GM23338 (cell line): Measurements from ENCODE around the gene PTRH2. TPM values are rescaled to one million over a fixed set of nuclear protein-coding genes. Genes with fewer than 3 reads are reported as not detected.

Experiments
- ATAC-seq: fragments of 200-7000 bp; cut with Tn5 transposase; 3 replicates; pipeline ENCODE4 v1.9.1; 2020
- DNase-seq: peaks from one replicate; pipeline ENCODE4 v3.0.0-alpha.2; 2015; ENCODE audit warnings: low spot score
- H2AFZ ChIP-seq: fragments of 200-600 bp; sonication (generic); 2 replicates; pipeline ENCODE4 v1.8.0; 2016; ENCODE audit warnings: antibody characterized with exemption, mild to moderate bottlenecking, moderate library complexity
- H3F3A ChIP-seq: fragments of 200-600 bp; sonication (generic); replicated peaks from 2 replicates; pipeline ENCODE4 v1.8.0; 2017; ENCODE audit warnings: antibody characterized with exemption, mixed run types, low read depth
- H3K27ac ChIP-seq: fragments of 200-600 bp; sonication (generic); 2 replicates; pipeline ENCODE4 v1.6.1; 2016; ENCODE audit warnings: low read depth
- H3K27me3 ChIP-seq: fragments of 200-600 bp; sonication (generic); 2 replicates; pipeline ENCODE4 v1.8.0; 2016; ENCODE audit warnings: mild to moderate bottlenecking, mixed run types, moderate library complexity; ENCODE audit not compliant: insufficient read depth
- H3K36me3 ChIP-seq: fragments of 200-600 bp; sonication (generic); 2 replicates; pipeline ENCODE4 v1.8.0; 2016; ENCODE audit warnings: mild to moderate bottlenecking; ENCODE audit not compliant: insufficient read depth
- H3K4me1 ChIP-seq: fragments of 200-600 bp; sonication (generic); 2 replicates; pipeline ENCODE4 v1.8.0; 2016; ENCODE audit warnings: mild to moderate bottlenecking, moderate library complexity; ENCODE audit not compliant: insufficient read depth
- H3K4me2 ChIP-seq: fragments of 200-600 bp; sonication (generic); 2 replicates; pipeline ENCODE4 v1.7.1; 2017; ENCODE audit warnings: mixed run types
- H3K4me3 ChIP-seq: fragments of 200-600 bp; sonication (generic); 2 replicates; pipeline ENCODE4 v1.6.1; 2016; ENCODE audit warnings: mixed run types
- H3K79me2 ChIP-seq: fragments of 200-600 bp; sonication (generic); replicated peaks from 2 replicates; pipeline ENCODE4 v1.8.0; 2017; ENCODE audit warnings: mild to moderate bottlenecking; ENCODE audit not compliant: insufficient read depth
- H3K9me2 ChIP-seq: fragments of 200-600 bp; sonication (generic); 2 replicates; pipeline ENCODE4 v1.8.0; 2017; ENCODE audit not compliant: insufficient read depth
- H4K20me1 ChIP-seq: fragments of 200-600 bp; sonication (generic); replicated peaks from 2 replicates; pipeline ENCODE4 v1.8.0; 2017; ENCODE audit warnings: mild to moderate bottlenecking; ENCODE audit not compliant: insufficient read depth
- H3K27ac Mint-ChIP-seq: 2 replicates; pipeline ENCODE4 v1.8.0; 2020; ENCODE audit warnings: inconsistent platforms, mild to moderate bottlenecking, moderate library complexity, mixed read lengths
- H3K27me3 Mint-ChIP-seq: 3 replicates; pipeline ENCODE4 v1.8.0; 2022; ENCODE audit warnings: low read depth, mild to moderate bottlenecking, moderate library complexity, mixed read lengths, inconsistent platforms; ENCODE audit not compliant: insufficient read depth, poor library complexity
- H3K36me3 Mint-ChIP-seq: 3 replicates; pipeline ENCODE4 v1.8.0; 2021; ENCODE audit warnings: low read depth, mild to moderate bottlenecking, inconsistent platforms, moderate library complexity, mixed read lengths
- H3K4me1 Mint-ChIP-seq: 3 replicates; pipeline ENCODE4 v1.8.0; 2020; ENCODE audit warnings: mild to moderate bottlenecking, inconsistent platforms, mixed read lengths
- H3K4me3 Mint-ChIP-seq: 3 replicates; pipeline ENCODE4 v1.8.0; 2021; ENCODE audit warnings: moderate library complexity, mild to moderate bottlenecking, inconsistent platforms, mixed read lengths
- H3K9me3 Mint-ChIP-seq: 3 replicates; pipeline ENCODE4 v1.8.0; 2020; ENCODE audit warnings: moderate library complexity, mild to moderate bottlenecking, inconsistent platforms, mixed read lengths
- CREB1 ChIP-seq: fragments of 250-450 bp; sonication (Bioruptor Pico); IDR thresholded peaks from 2 replicates; pipeline ENCODE4 v1.5.0; 2020; ENCODE audit warnings: low read depth, mild to moderate bottlenecking, moderate library complexity
- CTCF ChIP-seq, 2 experiments: fragments of 200-600 bp in 1 of 2; sonication (generic) in 1 of 2; conservative IDR thresholded peaks; 2 replicates each; pipeline versions ENCODE4 v1.5.1 to v1.6.1; 2016 to 2017; ENCODE audit warnings: antibody characterized with exemption in 2 of 2, low read depth in 2 of 2, mild to moderate bottlenecking in 2 of 2, moderate library complexity in 1 of 2
- ETS1 ChIP-seq: IDR thresholded peaks from 2 replicates; pipeline ENCODE4 v1.6.1; 2016; ENCODE audit warnings: antibody characterized with exemption
- EZH2 ChIP-seq: fragments of 200-600 bp; sonication (generic); IDR thresholded peaks from one replicate; pipeline ENCODE4 v1.8.0; 2017; ENCODE audit warnings: antibody characterized with exemption, mild to moderate bottlenecking, low read depth; ENCODE audit not compliant: unreplicated experiment
- EZH2phosphoT487 ChIP-seq: fragments of 200-600 bp; sonication (generic); IDR thresholded peaks from one replicate; pipeline ENCODE4 v1.8.1; 2018; ENCODE audit warnings: antibody characterized with exemption; ENCODE audit not compliant: unreplicated experiment
- JUNB ChIP-seq: IDR thresholded peaks from one replicate; pipeline ENCODE4 v1.6.1; 2016; ENCODE audit warnings: antibody characterized with exemption; ENCODE audit not compliant: unreplicated experiment
- NANOG ChIP-seq: IDR thresholded peaks from 2 replicates; pipeline ENCODE4 v1.6.1; 2016; ENCODE audit warnings: antibody characterized with exemption, borderline replicate concordance
- POLR2AphosphoS5 ChIP-seq: IDR thresholded peaks from 2 replicates; pipeline ENCODE4 v1.6.1; 2016; ENCODE audit warnings: antibody characterized with exemption, low read depth
- STAT1 ChIP-seq: IDR thresholded peaks from one replicate; pipeline ENCODE4 v1.6.1; 2016; ENCODE audit warnings: antibody characterized with exemption; ENCODE audit not compliant: unreplicated experiment
- ZNF114 ChIP-seq: fragments of 250-450 bp; sonication (Bioruptor Pico); IDR thresholded peaks from 2 replicates; pipeline ENCODE4 v1.5.0; 2020; ENCODE audit warnings: mild to moderate bottlenecking, moderate library complexity
- ZNF331 ChIP-seq: fragments of 250-450 bp; sonication (Bioruptor Pico); IDR thresholded peaks from 2 replicates; pipeline ENCODE4 v1.5.0; 2020; ENCODE audit warnings: low read depth, mild to moderate bottlenecking, moderate library complexity
- polyA plus RNA-seq: library from polyadenylated mRNA; unstranded; fragments of >200 nt; fragmentation: Nextera tagmentation; extraction: Ambion mirVana; gene quantifications from 2 replicates; pipeline ENCODE4 v1.2.1, GENCODE V29; 2016
- total RNA-seq: library from RNA; depleted of rRNA; stranded (reverse); fragments of >200 nt; shearing (Covaris generic); gene quantifications from 2 replicates; pipeline ENCODE4 v1.2.3, GENCODE V29; 2014
- TF ChIP-seq, protein P1 (sequence below): IDR thresholded peaks from one replicate; pipeline ENCODE4 v1.6.1; 2018; ENCODE audit warnings: antibody characterized with exemption; ENCODE audit not compliant: unreplicated experiment
- TF ChIP-seq, protein P2 (sequence below): fragments of 250-450 bp; sonication (Bioruptor Pico); IDR thresholded peaks from 2 replicates; pipeline ENCODE4 v1.5.0; 2020; ENCODE audit warnings: mild to moderate bottlenecking, moderate library complexity

Gene PTRH2
- total and polyA plus RNA-seq, 2 experiments from 2014 or later = 32.7 to 85.2 TPM

DNA sequence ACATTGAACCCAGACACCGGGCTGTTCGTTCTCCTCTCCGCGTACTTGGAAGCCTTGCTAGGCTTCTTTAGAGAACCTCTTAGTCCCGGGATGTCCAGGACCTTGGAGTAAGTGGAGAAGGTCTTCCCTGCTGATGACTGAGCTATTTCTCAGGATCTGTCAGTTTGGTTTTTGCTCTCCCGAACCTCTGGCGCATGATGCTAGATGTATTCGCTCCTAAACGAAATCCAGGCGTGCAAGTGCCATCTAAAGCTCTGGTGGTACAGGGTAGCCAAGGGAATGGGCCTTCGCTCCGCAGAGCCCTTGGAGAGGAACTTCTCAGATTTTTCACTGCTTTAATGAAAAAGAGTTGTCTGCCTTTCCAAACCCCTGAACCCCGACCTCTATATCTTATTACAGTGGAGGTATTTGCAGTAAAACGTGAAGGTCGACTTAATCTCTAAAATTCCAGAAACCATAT lies 771 bp upstream of the PTRH2 start:
- Mint-ChIP-seq H3K4me3 (peak overlapping the region; percentile 99), H3K27me3 (peaks cover 7% of the 10 kb centered on the region), H3K27ac (peak overlapping the region; percentile 99), H3K4me1 (peaks cover 23% of the 10 kb centered on the region), H3K9me3 (no peaks in the 10 kb centered on the region; the same call in 1 of the 3 replicates), H3K36me3 (peaks cover 32% of the 10 kb centered on the region)
- Histone ChIP-seq H3K4me2 (peak overlapping the region; percentile 96), H3K36me3 (no peaks in the 10 kb centered on the region), H4K20me1 (peaks cover 33% of the 10 kb centered on the region), H3K4me1 (peaks cover 8% of the 10 kb centered on the region), H3K9me2 (no peaks in the 10 kb centered on the region), H3K27me3 (no peaks in the 10 kb centered on the region), H2AFZ (peak overlapping the region; percentile 4; the same call in 1 of the 2 replicates), H3F3A (peaks cover 11% of the 10 kb centered on the region; the same call in 1 of the 2 replicates), H3K79me2 (peaks cover 92% of the 10 kb centered on the region), H3K27ac (peak overlapping the region; percentile 85), H3K4me3 (peak overlapping the region; percentile 82)
- no peak for TF ChIP-seq JUNB
- TF ChIP-seq CTCF (conservative IDR thresholded peaks at IDR 0.05; ENCODE audit: low read depth in 2 of 2) = no peak
- no peak for TF ChIP-seq ZNF331 (CRISPR knock-in tag)
- no peak for TF ChIP-seq EZH2
- no peak for TF ChIP-seq STAT1
- TF ChIP-seq, protein P1, sequence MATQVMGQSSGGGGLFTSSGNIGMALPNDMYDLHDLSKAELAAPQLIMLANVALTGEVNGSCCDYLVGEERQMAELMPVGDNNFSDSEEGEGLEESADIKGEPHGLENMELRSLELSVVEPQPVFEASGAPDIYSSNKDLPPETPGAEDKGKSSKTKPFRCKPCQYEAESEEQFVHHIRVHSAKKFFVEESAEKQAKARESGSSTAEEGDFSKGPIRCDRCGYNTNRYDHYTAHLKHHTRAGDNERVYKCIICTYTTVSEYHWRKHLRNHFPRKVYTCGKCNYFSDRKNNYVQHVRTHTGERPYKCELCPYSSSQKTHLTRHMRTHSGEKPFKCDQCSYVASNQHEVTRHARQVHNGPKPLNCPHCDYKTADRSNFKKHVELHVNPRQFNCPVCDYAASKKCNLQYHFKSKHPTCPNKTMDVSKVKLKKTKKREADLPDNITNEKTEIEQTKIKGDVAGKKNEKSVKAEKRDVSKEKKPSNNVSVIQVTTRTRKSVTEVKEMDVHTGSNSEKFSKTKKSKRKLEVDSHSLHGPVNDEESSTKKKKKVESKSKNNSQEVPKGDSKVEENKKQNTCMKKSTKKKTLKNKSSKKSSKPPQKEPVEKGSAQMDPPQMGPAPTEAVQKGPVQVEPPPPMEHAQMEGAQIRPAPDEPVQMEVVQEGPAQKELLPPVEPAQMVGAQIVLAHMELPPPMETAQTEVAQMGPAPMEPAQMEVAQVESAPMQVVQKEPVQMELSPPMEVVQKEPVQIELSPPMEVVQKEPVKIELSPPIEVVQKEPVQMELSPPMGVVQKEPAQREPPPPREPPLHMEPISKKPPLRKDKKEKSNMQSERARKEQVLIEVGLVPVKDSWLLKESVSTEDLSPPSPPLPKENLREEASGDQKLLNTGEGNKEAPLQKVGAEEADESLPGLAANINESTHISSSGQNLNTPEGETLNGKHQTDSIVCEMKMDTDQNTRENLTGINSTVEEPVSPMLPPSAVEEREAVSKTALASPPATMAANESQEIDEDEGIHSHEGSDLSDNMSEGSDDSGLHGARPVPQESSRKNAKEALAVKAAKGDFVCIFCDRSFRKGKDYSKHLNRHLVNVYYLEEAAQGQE = no peak
- TF ChIP-seq CREB1 (CRISPR knock-in tag) = no peak
- no peak for TF ChIP-seq NANOG
- TF ChIP-seq POLR2AphosphoS5 = no peak
- no peak for TF ChIP-seq ETS1
- TF ChIP-seq EZH2phosphoT487 = no peak
- TF ChIP-seq ZNF114 (CRISPR knock-in tag) = no peak
- TF ChIP-seq, protein P2, sequence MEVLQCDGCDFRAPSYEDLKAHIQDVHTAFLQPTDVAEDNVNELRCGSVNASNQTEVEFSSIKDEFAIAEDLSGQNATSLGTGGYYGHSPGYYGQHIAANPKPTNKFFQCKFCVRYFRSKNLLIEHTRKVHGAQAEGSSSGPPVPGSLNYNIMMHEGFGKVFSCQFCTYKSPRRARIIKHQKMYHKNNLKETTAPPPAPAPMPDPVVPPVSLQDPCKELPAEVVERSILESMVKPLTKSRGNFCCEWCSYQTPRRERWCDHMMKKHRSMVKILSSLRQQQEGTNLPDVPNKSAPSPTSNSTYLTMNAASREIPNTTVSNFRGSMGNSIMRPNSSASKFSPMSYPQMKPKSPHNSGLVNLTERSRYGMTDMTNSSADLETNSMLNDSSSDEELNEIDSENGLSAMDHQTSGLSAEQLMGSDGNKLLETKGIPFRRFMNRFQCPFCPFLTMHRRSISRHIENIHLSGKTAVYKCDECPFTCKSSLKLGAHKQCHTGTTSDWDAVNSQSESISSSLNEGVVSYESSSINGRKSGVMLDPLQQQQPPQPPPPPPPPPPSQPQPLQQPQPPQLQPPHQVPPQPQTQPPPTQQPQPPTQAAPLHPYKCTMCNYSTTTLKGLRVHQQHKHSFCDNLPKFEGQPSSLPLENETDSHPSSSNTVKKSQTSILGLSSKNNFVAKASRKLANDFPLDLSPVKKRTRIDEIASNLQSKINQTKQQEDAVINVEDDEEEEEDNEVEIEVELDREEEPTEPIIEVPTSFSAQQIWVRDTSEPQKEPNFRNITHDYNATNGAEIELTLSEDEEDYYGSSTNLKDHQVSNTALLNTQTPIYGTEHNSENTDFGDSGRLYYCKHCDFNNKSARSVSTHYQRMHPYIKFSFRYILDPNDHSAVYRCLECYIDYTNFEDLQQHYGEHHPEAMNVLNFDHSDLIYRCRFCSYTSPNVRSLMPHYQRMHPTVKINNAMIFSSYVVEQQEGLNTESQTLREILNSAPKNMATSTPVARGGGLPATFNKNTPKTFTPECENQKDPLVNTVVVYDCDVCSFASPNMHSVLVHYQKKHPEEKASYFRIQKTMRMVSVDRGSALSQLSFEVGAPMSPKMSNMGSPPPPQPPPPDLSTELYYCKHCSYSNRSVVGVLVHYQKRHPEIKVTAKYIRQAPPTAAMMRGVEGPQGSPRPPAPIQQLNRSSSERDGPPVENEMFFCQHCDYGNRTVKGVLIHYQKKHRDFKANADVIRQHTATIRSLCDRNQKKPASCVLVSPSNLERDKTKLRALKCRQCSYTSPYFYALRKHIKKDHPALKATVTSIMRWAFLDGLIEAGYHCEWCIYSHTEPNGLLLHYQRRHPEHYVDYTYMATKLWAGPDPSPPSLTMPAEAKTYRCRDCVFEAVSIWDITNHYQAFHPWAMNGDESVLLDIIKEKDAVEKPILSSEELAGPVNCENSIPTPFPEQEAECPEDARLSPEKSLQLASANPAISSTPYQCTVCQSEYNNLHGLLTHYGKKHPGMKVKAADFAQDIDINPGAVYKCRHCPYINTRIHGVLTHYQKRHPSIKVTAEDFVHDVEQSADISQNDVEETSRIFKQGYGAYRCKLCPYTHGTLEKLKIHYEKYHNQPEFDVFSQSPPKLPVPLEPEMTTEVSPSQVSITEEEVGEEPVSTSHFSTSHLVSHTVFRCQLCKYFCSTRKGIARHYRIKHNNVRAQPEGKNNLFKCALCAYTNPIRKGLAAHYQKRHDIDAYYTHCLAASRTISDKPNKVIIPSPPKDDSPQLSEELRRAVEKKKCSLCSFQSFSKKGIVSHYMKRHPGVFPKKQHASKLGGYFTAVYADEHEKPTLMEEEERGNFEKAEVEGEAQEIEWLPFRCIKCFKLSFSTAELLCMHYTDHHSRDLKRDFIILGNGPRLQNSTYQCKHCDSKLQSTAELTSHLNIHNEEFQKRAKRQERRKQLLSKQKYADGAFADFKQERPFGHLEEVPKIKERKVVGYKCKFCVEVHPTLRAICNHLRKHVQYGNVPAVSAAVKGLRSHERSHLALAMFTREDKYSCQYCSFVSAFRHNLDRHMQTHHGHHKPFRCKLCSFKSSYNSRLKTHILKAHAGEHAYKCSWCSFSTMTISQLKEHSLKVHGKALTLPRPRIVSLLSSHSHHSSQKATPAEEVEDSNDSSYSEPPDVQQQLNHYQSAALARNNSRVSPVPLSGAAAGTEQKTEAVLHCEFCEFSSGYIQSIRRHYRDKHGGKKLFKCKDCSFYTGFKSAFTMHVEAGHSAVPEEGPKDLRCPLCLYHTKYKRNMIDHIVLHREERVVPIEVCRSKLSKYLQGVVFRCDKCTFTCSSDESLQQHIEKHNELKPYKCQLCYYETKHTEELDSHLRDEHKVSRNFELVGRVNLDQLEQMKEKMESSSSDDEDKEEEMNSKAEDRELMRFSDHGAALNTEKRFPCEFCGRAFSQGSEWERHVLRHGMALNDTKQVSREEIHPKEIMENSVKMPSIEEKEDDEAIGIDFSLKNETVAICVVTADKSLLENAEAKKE (CRISPR knock-in tag) = no peak
- ATAC-seq (no peak; the same call in 2 of the 3 replicates), DNase-seq (peak; percentile 43)
